ENCODE data around the gene CCDC57.

DNA sequence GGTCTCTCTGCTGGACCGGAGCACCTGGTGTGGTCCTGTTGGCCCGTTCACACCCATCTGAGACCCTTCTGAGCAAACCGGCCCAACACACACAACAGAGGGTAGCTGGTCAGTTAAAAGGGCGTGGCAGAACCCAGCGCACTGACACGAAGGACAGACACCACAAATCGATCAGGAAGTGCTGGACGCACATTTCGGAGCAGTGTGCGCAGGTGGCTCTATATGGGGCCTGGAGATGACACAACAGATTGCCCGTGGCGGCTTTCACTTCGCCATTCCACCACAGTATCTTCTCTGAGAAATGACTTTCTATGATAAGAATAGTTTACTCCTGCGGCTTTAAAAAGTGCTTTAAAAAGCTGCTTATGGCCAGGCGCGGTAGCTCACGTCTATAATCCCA is 12.5 kb downstream of the CCDC57 start:
- TF ChIP-seq, protein P1, sequence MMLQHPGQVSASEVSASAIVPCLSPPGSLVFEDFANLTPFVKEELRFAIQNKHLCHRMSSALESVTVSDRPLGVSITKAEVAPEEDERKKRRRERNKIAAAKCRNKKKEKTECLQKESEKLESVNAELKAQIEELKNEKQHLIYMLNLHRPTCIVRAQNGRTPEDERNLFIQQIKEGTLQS (IDR thresholded peaks at IDR 0.05): no peak
- TF ChIP-seq, protein P2, sequence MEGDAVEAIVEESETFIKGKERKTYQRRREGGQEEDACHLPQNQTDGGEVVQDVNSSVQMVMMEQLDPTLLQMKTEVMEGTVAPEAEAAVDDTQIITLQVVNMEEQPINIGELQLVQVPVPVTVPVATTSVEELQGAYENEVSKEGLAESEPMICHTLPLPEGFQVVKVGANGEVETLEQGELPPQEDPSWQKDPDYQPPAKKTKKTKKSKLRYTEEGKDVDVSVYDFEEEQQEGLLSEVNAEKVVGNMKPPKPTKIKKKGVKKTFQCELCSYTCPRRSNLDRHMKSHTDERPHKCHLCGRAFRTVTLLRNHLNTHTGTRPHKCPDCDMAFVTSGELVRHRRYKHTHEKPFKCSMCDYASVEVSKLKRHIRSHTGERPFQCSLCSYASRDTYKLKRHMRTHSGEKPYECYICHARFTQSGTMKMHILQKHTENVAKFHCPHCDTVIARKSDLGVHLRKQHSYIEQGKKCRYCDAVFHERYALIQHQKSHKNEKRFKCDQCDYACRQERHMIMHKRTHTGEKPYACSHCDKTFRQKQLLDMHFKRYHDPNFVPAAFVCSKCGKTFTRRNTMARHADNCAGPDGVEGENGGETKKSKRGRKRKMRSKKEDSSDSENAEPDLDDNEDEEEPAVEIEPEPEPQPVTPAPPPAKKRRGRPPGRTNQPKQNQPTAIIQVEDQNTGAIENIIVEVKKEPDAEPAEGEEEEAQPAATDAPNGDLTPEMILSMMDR (IDR thresholded peaks at IDR 0.05; ENCODE audit: low read depth, low read length, missing input control): no peak
- TF ChIP-seq SP1 (IDR thresholded peaks at IDR 0.05): no peak

Data from liver (tissue), 3 donors.